Neural progenitor cell (in vitro differentiated cells): ENCODE results near the gene HNRNPH2. TPM values are rescaled to one million over a fixed set of nuclear protein-coding genes. Genes with fewer than 3 reads are reported as not detected.

Experiments
- DNase-seq: peaks from one replicate; pipeline ENCODE4 v3.0.0-alpha.2; 2016; ENCODE audit warnings: low spot score
- H2AFZ ChIP-seq: fragments of 200-600 bp; sonication (generic); replicated peaks from 2 replicates; pipeline ENCODE4 v1.6.1; 2016; ENCODE audit warnings: antibody characterized with exemption
- H3F3A ChIP-seq: fragments of 200-600 bp; sonication (generic); 2 replicates; pipeline ENCODE4 v1.6.1; 2016; ENCODE audit warnings: antibody characterized with exemption, low read depth
- H3K27ac ChIP-seq: fragments of 200-600 bp; sonication (generic); 2 replicates; pipeline ENCODE4 v1.5.1; 2016; ENCODE audit warnings: mild to moderate bottlenecking
- H3K27me3 ChIP-seq: fragments of 200-600 bp; sonication (generic); 2 replicates; pipeline ENCODE4 v1.6.1; 2016; ENCODE audit warnings: mild to moderate bottlenecking, moderate library complexity
- H3K36me3 ChIP-seq: fragments of 200-600 bp; sonication (generic); 2 replicates; pipeline ENCODE4 v1.5.1; 2016
- H3K4me1 ChIP-seq: fragments of 200-600 bp; sonication (generic); 2 replicates; pipeline ENCODE4 v1.6.1; 2016; ENCODE audit warnings: mixed run types
- H3K4me2 ChIP-seq: fragments of 200-600 bp; sonication (generic); 2 replicates; pipeline ENCODE4 v1.6.1; 2016
- H3K4me3 ChIP-seq: fragments of 200-600 bp; sonication (generic); 2 replicates; pipeline ENCODE4 v1.5.1; 2016
- H3K79me2 ChIP-seq: fragments of 200-600 bp; sonication (generic); 2 replicates; pipeline ENCODE4 v1.6.1; 2016; ENCODE audit warnings: low read depth
- H3K9ac ChIP-seq: fragments of 200-600 bp; sonication (generic); 2 replicates; pipeline ENCODE4 v1.6.1; 2016
- H3K9me3 ChIP-seq: fragments of 200-600 bp; sonication (generic); 2 replicates; pipeline ENCODE4 v1.5.1; 2016; ENCODE audit warnings: low read depth
- H4K20me1 ChIP-seq: fragments of 200-600 bp; sonication (generic); 2 replicates; pipeline ENCODE4 v1.6.1; 2016; ENCODE audit warnings: low read depth
- H3K27ac Mint-ChIP-seq: 3 replicates; pipeline ENCODE4 v1.8.0; 2021; ENCODE audit warnings: mixed read lengths
- H3K27me3 Mint-ChIP-seq: 2 replicates; pipeline ENCODE4 v1.8.0; 2022; ENCODE audit warnings: low read depth, mild to moderate bottlenecking, inconsistent platforms, moderate library complexity, mixed read lengths; ENCODE audit not compliant: insufficient read depth
- H3K36me3 Mint-ChIP-seq: 3 replicates; pipeline ENCODE4 v1.8.0; 2021; ENCODE audit warnings: mixed read lengths
- H3K4me1 Mint-ChIP-seq: 3 replicates; pipeline ENCODE4 v1.8.0; 2021; ENCODE audit warnings: mixed read lengths
- H3K4me3 Mint-ChIP-seq: 3 replicates; pipeline ENCODE4 v1.8.0; 2021; ENCODE audit warnings: mild to moderate bottlenecking, moderate library complexity, mixed read lengths
- H3K9me3 Mint-ChIP-seq: 3 replicates; pipeline ENCODE4 v1.8.0; 2020; ENCODE audit warnings: mixed read lengths
- EZH2 ChIP-seq: fragments of 200-600 bp; sonication (generic); IDR thresholded peaks from 2 replicates; pipeline ENCODE4 v1.6.1; 2017; ENCODE audit warnings: antibody characterized with exemption, mild to moderate bottlenecking, moderate library complexity
- EZH2phosphoT487 ChIP-seq: fragments of 200-600 bp; sonication (generic); IDR thresholded peaks from 2 replicates; pipeline ENCODE4 v1.6.1; 2017; ENCODE audit warnings: antibody characterized with exemption
- total RNA-seq: library from RNA; depleted of rRNA; stranded (reverse); fragments of >200 nt; gene quantifications from 2 replicates; pipeline ENCODE4 v1.2.3, GENCODE V29; 2015; ENCODE audit warnings: low replicate concordance
- TF ChIP-seq, protein P1 (sequence below): fragments of 200-600 bp; sonication (generic); IDR thresholded peaks from 2 replicates; pipeline ENCODE4 v1.5.1; 2017; ENCODE audit warnings: antibody characterized with exemption, mild to moderate bottlenecking

HNRNPH2 gene
- total RNA-seq, 1 donor from 2014 or later, result 93.3 TPM

GRCh38 chrX:101362116-101362515 is 45.9 kb upstream of the HNRNPH2 start:
- H3K27me3 Mint-ChIP-seq, result no peaks in the 10 kb centered on the region
- no peaks in the 10 kb centered on the region for H3K36me3 Mint-ChIP-seq
- Histone ChIP-seq H3K36me3 (no peaks in the 10 kb centered on the region), H3K27ac (no peak overlapping the region), H3K4me3 (no peak overlapping the region), H3K9ac (no peak overlapping the region), H3F3A (no peaks in the 10 kb centered on the region), H3K79me2 (no peaks in the 10 kb centered on the region), H3K4me2 (no peak overlapping the region), H3K4me1 (no peaks in the 10 kb centered on the region), H3K27me3 (no peaks in the 10 kb centered on the region), H4K20me1 (no peaks in the 10 kb centered on the region), H3K9me3 (no peaks in the 10 kb centered on the region), H2AFZ (no peak overlapping the region)
- TF ChIP-seq, protein P1, sequence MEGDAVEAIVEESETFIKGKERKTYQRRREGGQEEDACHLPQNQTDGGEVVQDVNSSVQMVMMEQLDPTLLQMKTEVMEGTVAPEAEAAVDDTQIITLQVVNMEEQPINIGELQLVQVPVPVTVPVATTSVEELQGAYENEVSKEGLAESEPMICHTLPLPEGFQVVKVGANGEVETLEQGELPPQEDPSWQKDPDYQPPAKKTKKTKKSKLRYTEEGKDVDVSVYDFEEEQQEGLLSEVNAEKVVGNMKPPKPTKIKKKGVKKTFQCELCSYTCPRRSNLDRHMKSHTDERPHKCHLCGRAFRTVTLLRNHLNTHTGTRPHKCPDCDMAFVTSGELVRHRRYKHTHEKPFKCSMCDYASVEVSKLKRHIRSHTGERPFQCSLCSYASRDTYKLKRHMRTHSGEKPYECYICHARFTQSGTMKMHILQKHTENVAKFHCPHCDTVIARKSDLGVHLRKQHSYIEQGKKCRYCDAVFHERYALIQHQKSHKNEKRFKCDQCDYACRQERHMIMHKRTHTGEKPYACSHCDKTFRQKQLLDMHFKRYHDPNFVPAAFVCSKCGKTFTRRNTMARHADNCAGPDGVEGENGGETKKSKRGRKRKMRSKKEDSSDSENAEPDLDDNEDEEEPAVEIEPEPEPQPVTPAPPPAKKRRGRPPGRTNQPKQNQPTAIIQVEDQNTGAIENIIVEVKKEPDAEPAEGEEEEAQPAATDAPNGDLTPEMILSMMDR, result no peak
- no peak for TF ChIP-seq EZH2phosphoT487
- TF ChIP-seq EZH2, result no peak
- peaks cover 3% of the 10 kb centered on the region for H3K9me3 Mint-ChIP-seq
- no peaks in the 10 kb centered on the region for H3K4me1 Mint-ChIP-seq
- H3K27ac Mint-ChIP-seq, result no peak overlapping the region
- DNase-seq, result no peak
- H3K4me3 Mint-ChIP-seq, result no peak overlapping the region

DNA sequence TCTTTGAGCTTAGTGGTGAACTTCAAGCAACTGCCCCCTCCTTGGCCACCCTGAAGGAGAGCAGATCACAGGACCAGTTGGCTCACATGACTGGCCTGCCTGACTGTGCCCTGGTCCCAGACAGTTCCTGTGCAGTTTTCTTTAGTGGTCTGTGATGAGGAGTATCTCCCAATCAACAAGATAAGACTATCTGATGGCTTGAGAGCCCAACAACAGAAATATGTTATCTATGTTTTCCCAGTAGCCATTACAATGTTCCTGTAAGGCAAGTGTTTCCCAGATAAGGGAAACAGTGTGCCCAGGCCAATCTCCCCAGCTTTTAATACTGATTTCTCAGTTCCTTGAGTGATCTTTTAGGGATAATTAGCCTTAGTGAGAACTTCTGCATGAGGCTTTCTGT is 45.3 kb upstream of the HNRNPH2 start:
- H3K36me3 ChIP-seq, result no peaks in the 10 kb centered on the region
- no peak for TF ChIP-seq EZH2
- no peak for TF ChIP-seq EZH2phosphoT487
- TF ChIP-seq, protein P1, result no peak
- H2AFZ ChIP-seq, result no peak overlapping the region
- H3K27me3 ChIP-seq, result no peaks in the 10 kb centered on the region
- Mint-ChIP-seq H3K27ac (no peak overlapping the region), H3K27me3 (no peaks in the 10 kb centered on the region), H3K36me3 (no peaks in the 10 kb centered on the region), H3K4me1 (no peaks in the 10 kb centered on the region), H3K4me3 (no peak overlapping the region), H3K9me3 (peaks cover 3% of the 10 kb centered on the region)
- H3K9ac ChIP-seq, result no peak overlapping the region
- H3K9me3 ChIP-seq, result no peaks in the 10 kb centered on the region
- H3K4me3 ChIP-seq, result no peak overlapping the region
- no peaks in the 10 kb centered on the region for H4K20me1 ChIP-seq
- no peak overlapping the region for H3K27ac ChIP-seq
- H3K4me2 ChIP-seq, result no peak overlapping the region
- DNase-seq, result no peak
- no peaks in the 10 kb centered on the region for H3K4me1 ChIP-seq
- H3K79me2 ChIP-seq, result no peaks in the 10 kb centered on the region
- H3F3A ChIP-seq, result no peaks in the 10 kb centered on the region

GRCh38 chrX:101365301-101365795 is 42.7 kb upstream of the HNRNPH2 start:
- Mint-ChIP-seq H3K4me1 (no peaks in the 10 kb centered on the region), H3K27me3 (no peaks in the 10 kb centered on the region), H3K9me3 (peaks cover 3% of the 10 kb centered on the region), H3K36me3 (no peaks in the 10 kb centered on the region), H3K27ac (no peak overlapping the region), H3K4me3 (no peak overlapping the region)
- no peaks in the 10 kb centered on the region for H3K27me3 ChIP-seq
- H3K9ac ChIP-seq, result no peak overlapping the region
- no peak for DNase-seq
- no peak overlapping the region for H3K4me3 ChIP-seq
- H3K4me2 ChIP-seq, result no peak overlapping the region
- no peak overlapping the region for H3K27ac ChIP-seq
- TF ChIP-seq EZH2phosphoT487 (no peak), EZH2 (no peak)
- TF ChIP-seq, protein P1, result no peak
- H4K20me1 ChIP-seq, result no peaks in the 10 kb centered on the region
- H2AFZ ChIP-seq, result no peak overlapping the region
- no peaks in the 10 kb centered on the region for H3K36me3 ChIP-seq
- H3K9me3 ChIP-seq, result no peaks in the 10 kb centered on the region
- H3K4me1 ChIP-seq, result no peaks in the 10 kb centered on the region
- H3K79me2 ChIP-seq, result no peaks in the 10 kb centered on the region
- H3F3A ChIP-seq, result no peaks in the 10 kb centered on the region
